ENCODE data around the gene CMIP. TPM values are rescaled to one million over a fixed set of nuclear protein-coding genes. Genes with fewer than 3 reads are reported as not detected.
A peak's percentile ranks its signal among the peaks of the same experiment; 100 is the strongest.

Gene CMIP
- total and polyA plus RNA-seq, 10 of the 15 experiments (the other 5 are each of a cell fraction or from before 2014, with no cell fraction given), result 1.2 to 43.2 (median 4.4) TPM

DNA sequence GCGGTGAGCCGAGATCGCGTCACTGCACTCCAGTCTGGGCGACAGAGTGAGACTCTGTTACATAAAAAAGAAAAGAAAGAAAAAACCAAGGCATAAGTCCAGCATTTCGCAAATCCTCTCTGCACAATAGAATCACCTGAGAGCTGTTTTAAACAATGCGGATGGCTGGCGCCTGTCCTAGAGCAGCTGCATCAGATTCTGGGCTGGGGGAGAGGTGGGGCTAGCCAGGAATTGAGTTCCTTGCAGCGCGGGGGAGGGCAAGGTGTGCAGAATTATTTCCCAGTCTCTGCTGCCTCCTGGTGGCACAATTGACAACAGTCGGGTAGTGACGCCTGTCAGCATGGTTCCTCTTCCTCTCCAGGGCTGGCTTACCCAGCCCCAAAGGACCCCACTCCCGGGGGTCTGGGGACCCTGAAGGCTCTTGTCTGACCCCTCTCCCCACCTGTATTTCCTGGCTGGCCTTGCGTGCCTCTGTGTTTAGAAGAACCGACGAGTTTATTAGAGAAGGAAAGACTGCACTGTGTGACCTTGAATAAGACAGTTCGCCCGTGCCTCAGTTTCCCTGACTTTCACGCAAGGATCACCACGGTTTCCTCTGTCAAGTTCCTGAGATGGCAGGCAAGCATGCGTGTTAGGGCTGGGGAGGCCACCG is 293.4 kb downstream of the CMIP start (continued):
- TF ChIP-seq, protein P1, sequence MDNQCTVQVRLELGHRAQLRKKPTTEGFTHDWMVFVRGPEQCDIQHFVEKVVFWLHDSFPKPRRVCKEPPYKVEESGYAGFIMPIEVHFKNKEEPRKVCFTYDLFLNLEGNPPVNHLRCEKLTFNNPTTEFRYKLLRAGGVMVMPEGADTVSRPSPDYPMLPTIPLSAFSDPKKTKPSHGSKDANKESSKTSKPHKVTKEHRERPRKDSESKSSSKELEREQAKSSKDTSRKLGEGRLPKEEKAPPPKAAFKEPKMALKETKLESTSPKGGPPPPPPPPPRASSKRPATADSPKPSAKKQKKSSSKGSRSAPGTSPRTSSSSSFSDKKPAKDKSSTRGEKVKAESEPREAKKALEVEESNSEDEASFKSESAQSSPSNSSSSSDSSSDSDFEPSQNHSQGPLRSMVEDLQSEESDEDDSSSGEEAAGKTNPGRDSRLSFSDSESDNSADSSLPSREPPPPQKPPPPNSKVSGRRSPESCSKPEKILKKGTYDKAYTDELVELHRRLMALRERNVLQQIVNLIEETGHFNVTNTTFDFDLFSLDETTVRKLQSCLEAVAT (IDR thresholded peaks at IDR 0.05), result peak; percentile 63; the same call in 1 of the 2 replicates
- TF ChIP-seq IKZF1 (conservative IDR thresholded peaks at IDR 0.05) (peak; percentile 17; the same call in 1 of the 2 replicates), MTA3 (IDR thresholded peaks at IDR 0.05; ENCODE audit: borderline replicate concordance, low read length) (0 out of 2 replicates have a peak, but pooled peaks have one; percentile 21), ZNF207 (IDR thresholded peaks at IDR 0.05; ENCODE audit: borderline replicate concordance) (no peak), PBX3 (IDR thresholded peaks at IDR 0.05; ENCODE audit: insufficient replicate concordance, low read depth, low read length) (peak; percentile 47), MTA2 (IDR thresholded peaks at IDR 0.05; ENCODE audit: low read depth) (peak; percentile 23; the same call in 1 of the 2 replicates), STAT3 (IDR thresholded peaks at IDR 0.05; ENCODE audit: low read depth, low read length) (no peak), ZNF274 (IDR thresholded peaks at IDR 0.05; ENCODE audit: insufficient read depth, insufficient read length) (no peak), SMAD5 (IDR thresholded peaks at IDR 0.05; ENCODE audit: low read depth) (no peak), CHD1 (IDR thresholded peaks at IDR 0.05; ENCODE audit: low read depth, low read length) (no peak), MEF2B (IDR thresholded peaks at IDR 0.05; ENCODE audit: partially characterized antibody, poor library complexity, severe bottlenecking) (peak; percentile 34), RELA (IDR thresholded peaks at IDR 0.05; ENCODE audit: borderline replicate concordance, partially characterized antibody) (peak; percentile 31), MEF2A (IDR thresholded peaks at IDR 0.05; ENCODE audit: insufficient read depth, low read depth, low read length) (0 out of 2 replicates have a peak, but pooled peaks have one; percentile 19), SRF (IDR thresholded peaks at IDR 0.05; ENCODE audit: low read depth in 2 of 2, low read length in 2 of 2) (no peak), ATF7 (IDR thresholded peaks at IDR 0.05; ENCODE audit: low read depth) (no peak)
- TF ChIP-seq, protein P2, sequence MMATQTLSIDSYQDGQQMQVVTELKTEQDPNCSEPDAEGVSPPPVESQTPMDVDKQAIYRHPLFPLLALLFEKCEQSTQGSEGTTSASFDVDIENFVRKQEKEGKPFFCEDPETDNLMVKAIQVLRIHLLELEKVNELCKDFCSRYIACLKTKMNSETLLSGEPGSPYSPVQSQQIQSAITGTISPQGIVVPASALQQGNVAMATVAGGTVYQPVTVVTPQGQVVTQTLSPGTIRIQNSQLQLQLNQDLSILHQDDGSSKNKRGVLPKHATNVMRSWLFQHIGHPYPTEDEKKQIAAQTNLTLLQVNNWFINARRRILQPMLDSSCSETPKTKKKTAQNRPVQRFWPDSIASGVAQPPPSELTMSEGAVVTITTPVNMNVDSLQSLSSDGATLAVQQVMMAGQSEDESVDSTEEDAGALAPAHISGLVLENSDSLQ (IDR thresholded peaks at IDR 0.05), result peak; percentile 81

Data from GM12878 (cell line).